ENCODE measurements around the gene RASGRP4. TPM values are rescaled to one million over a fixed set of nuclear protein-coding genes. Genes with fewer than 3 reads are reported as not detected.

Gene RASGRP4
- total RNA-seq, 4 donors from 2014 or later = 3.1 to 11.7 (median 5.3) TPM

DNA sequence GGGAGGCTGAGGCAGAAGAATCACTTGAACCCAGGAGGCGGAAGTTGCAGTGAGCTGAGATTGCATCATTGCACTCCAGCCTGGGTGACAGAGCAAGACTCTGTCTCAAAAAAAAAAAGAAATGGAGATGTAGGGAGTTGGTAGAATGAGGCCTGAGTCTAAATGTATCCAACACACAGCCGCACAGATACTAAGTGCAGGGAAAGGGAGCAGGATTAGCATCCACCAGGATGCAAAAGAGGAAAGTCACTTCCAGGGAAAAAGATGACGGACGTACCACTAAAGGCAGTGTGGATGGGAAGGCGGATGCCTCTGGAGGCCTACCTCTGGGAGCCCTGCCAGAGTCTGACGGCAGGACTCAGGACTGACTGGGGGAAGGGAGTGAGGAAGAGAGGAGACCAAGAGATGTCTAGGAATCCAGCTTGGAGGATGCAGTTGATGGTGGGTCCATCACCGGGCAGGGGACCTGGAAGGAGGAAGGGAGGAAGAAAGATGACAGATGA, 16.3 kb downstream of the RASGRP4 start:
- H3K27ac ChIP-seq = no peak overlapping the region
- DNase-seq (ENCODE audit: low spot score in 2 of 2) = no peak
- 58 to 62% methylated on average over 7 of the region's 7 CpGs for WGBS, 2 donors
- peaks cover 0 to 54% (median 0%) of the 10 kb centered on the region in 3 donors for H3K36me3 ChIP-seq
- TF ChIP-seq CTCF (IDR thresholded peaks at IDR 0.05) (no peak), EP300 (IDR thresholded peaks at IDR 0.05) (no peak)
- H3K9me3 ChIP-seq = no peaks in the 10 kb centered on the region
- no peaks in the 10 kb centered on the region for H3K27me3 ChIP-seq
- peaks cover 0 to 3% (median 0%) of the 10 kb centered on the region in 4 donors for H3K4me1 ChIP-seq
- H3K4me3 ChIP-seq = no peak overlapping the region

DNA sequence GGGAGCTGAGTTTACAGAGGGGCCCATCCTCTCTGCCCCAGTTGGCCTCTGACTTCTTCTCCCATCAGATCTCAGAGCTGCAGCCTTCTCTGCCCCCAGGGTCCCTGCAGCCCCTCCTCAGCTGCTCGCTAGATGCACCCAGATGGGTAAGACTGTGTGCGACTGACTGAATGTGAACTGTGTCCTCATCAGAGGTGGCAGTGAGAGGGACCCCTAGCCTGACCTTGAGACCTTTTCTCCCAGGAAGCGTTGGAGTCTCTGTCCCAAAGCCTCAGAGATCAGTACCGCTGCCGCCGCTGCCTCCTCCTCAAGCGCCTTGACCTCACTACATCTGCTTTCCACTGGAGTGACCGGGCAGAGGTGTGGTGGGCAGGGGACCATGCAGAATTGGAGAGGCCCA, 20.7 kb downstream of the RASGRP4 start:
- Histone ChIP-seq H3K27ac (no peak overlapping the region), H3K27me3 (peaks cover 0 to 21% of the 10 kb centered on the region in 2 donors), H3K36me3 (peaks cover 0 to 49% (median 0%) of the 10 kb centered on the region in 3 donors), H3K4me1 (peaks cover 0 to 20% (median 6%) of the 10 kb centered on the region in 4 donors), H3K4me3 (no peak overlapping the region), H3K9me3 (no peaks in the 10 kb centered on the region)
- no peak for DNase-seq (ENCODE audit: low spot score in 2 of 2)
- 77 to 87% methylated on average over 7 to 8 of the region's 8 CpGs for WGBS, 2 donors
- TF ChIP-seq POLR2A (IDR thresholded peaks at IDR 0.05) = no peak
- TF ChIP-seq CTCF (IDR thresholded peaks at IDR 0.05) = no peak
- TF ChIP-seq EP300 (IDR thresholded peaks at IDR 0.05) = no peak

- no peak for TF ChIP-seq POLR2A (IDR thresholded peaks at IDR 0.05)
- no peak for TF ChIP-seq EP300 (IDR thresholded peaks at IDR 0.05)
- TF ChIP-seq CTCF (IDR thresholded peaks at IDR 0.05) = no peak
- H3K9me3 ChIP-seq = no peaks in the 10 kb centered on the region
- H3K4me1 ChIP-seq = peaks cover 0 to 20% (median 6%) of the 10 kb centered on the region in 4 donors
- peaks cover 0 to 49% (median 0%) of the 10 kb centered on the region in 3 donors for H3K36me3 ChIP-seq
- peaks cover 0 to 25% of the 10 kb centered on the region in 2 donors for H3K27me3 ChIP-seq
- H3K4me3 ChIP-seq = no peak overlapping the region
- WGBS, 2 donors = 86 to 96% methylated on average over 6 of the region's 6 CpGs
- no peak for DNase-seq (ENCODE audit: low spot score in 2 of 2)
- H3K27ac ChIP-seq = no peak overlapping the region
Measured at GRCh38 chr19:38404858-38405257, 21.2 kb downstream of the RASGRP4 start.

DNA sequence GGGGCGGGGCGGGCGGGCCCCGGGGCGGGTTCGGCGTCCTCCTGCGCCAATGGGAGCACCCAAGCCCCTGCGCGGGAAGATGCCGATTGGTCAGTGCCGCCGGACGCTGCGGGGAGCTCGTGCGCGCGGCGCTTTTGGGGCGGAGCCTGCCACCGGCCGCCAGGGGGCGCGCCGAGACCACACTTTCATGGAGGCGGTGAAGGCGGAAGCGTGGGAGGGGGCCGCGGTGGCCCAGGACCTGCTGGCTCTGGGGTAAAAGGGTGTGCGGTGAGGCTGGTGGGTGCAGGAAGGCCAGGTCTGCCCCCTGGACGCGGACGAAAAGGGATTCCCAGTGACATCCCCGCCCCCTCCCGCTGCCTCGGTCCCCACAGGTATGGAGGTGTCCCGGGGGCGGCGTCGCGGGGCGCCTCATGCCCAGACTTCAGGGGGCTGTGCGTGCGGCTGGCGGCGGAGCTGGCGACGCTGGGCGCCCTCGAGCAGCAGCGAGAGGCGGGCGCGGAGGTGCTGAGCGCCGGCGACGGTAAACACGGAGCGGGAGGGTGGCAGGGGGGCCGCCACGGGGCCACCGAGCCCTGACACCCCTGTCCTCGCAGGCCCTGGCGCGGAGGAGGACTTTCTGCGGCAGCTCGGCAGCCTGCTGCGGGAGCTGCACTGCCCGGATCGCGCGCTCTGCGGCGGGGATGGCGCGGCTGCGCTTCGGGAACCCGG, 22.9 kb downstream of the RASGRP4 start, which contains the start of gene FAM98C:
TSS of gene FAM98C (plus strand) at position 127 of the 708 bp plus-strand sequence. CDS start at position 188, 61 bp downstream.
- WGBS, 2 donors = 0 to 1% methylated on average over 28 to 56 of the region's 82 CpGs
- Histone ChIP-seq H3K27ac (peak within 1 kb of the TSS; percentile 44 to 88 (median 80)), H3K4me1 (peaks cover 0 to 20% (median 6%) of the 10 kb centered on the region in 4 donors), H3K9me3 (no peaks in the 10 kb centered on the region), H3K4me3 (peak within 1 kb of the TSS; percentile 56 to 79 (median 71)), H3K27me3 (peaks cover 0 to 41% of the 10 kb centered on the region in 2 donors), H3K36me3 (peaks cover 0 to 36% (median 0%) of the 10 kb centered on the region in 3 donors)
- peak; percentile 90 to 92 for DNase-seq (ENCODE audit: low spot score in 2 of 2)
- peak; percentile 59 to 62 for TF ChIP-seq EP300 (IDR thresholded peaks at IDR 0.05)
- no peak for TF ChIP-seq POLR2A (IDR thresholded peaks at IDR 0.05)
- TF ChIP-seq CTCF (IDR thresholded peaks at IDR 0.05) = peak; percentile 95 to 100 (median 99)

DNA sequence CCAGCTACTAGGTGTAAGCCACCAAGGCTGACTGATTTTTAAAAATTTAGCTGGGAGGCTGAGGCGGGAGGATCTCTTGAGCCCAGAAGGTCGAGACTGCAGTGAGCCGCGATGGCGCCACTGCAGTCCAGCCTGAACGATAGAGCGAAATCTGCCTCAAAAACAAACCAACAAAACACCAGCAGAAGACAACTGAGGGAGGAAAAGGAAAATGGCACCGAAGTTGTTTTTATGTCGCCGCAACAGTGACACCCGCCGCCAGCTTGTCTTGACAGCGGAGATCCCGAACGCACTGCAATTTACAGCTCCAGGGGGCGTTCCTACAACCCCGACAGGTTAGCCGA, 23.4 kb downstream of the RASGRP4 start:
- Histone ChIP-seq H3K27me3 (peaks cover 0 to 46% of the 10 kb centered on the region in 2 donors), H3K9me3 (no peaks in the 10 kb centered on the region), H3K4me1 (peaks cover 0 to 20% (median 6%) of the 10 kb centered on the region in 4 donors), H3K36me3 (peaks cover 0 to 31% (median 0%) of the 10 kb centered on the region in 3 donors), H3K4me3 (peak overlapping the region in 3 of 4 donors; percentile 56 to 72 (median 70)), H3K27ac (peak overlapping the region in 1 of 4 donors; percentile 88)
- TF ChIP-seq CTCF (IDR thresholded peaks at IDR 0.05) (no peak), POLR2A (IDR thresholded peaks at IDR 0.05) (no peak), EP300 (IDR thresholded peaks at IDR 0.05) (no peak)
- WGBS, 2 donors = 4 to 6% methylated on average over 16 to 17 of the region's 18 CpGs
- DNase-seq (ENCODE audit: low spot score in 2 of 2) = no peak

Measured in tibial nerve (tissue), 4 donors.